Sigmoid colon (tissue), 7 donors: ENCODE measurements around the gene CSNK1G2. TPM values are rescaled to one million over a fixed set of nuclear protein-coding genes. Genes with fewer than 3 reads are reported as not detected.

ENCODE experiments used
- DNase-seq: peaks from one replicate; pipeline ENCODE4 v3.0.0-alpha.2; 2019
- H3K27ac ChIP-seq, 4 donors: fragments of 200-600 bp; sonication (generic); one replicate each; pipeline ENCODE4 v1.5.1; 2016 to 2019; ENCODE audit warnings: mild to moderate bottlenecking in 1 of 4
- H3K27me3 ChIP-seq, 3 donors: fragments of 200-600 bp; sonication (generic); one replicate each; pipeline ENCODE4 v1.5.1; 2019; ENCODE audit warnings: mild to moderate bottlenecking in 1 of 3
- H3K36me3 ChIP-seq, 4 donors: fragments of 200-600 bp; sonication (generic); one replicate each; pipeline ENCODE4 v1.5.1; 2016 to 2019
- H3K4me1 ChIP-seq, 4 donors: fragments of 200-600 bp; sonication (generic); one replicate each; pipeline ENCODE4 v1.5.1; 2017 to 2019
- H3K4me3 ChIP-seq, 4 donors: fragments of 200-600 bp; sonication (generic); one replicate each; pipeline ENCODE4 v1.5.1; 2017 to 2019; ENCODE audit warnings: mild to moderate bottlenecking in 2 of 4, moderate library complexity in 1 of 4
- H3K9me3 ChIP-seq, 4 donors: fragments of 200-600 bp in 3 of 4; sonication (generic) in 3 of 4; one replicate each; pipeline versions ENCODE4 v1.5.1 to v1.6.1; 2013 to 2019
- CTCF ChIP-seq, 4 experiments: fragments of 450-650 bp in 3 of 4; fragments of 200-600 bp in 1 of 4; IDR thresholded peaks; one replicate each; pipeline ENCODE4 v1.5.1; 2016 to 2019; ENCODE audit warnings: antibody characterized with exemption in 4 of 4, mild to moderate bottlenecking in 3 of 4, moderate library complexity in 2 of 4
- EP300 ChIP-seq, 4 donors: sonication (generic); formaldehyde crosslinking; IDR thresholded peaks; one replicate each; pipeline ENCODE4 v1.6.1; 2017; ENCODE audit warnings: antibody characterized with exemption in 4 of 4
- POLR2A ChIP-seq, 2 donors: fragments of 450-650 bp; IDR thresholded peaks; one replicate each; pipeline ENCODE4 v1.6.1; 2016; ENCODE audit warnings: antibody characterized with exemption in 2 of 2, mild to moderate bottlenecking in 2 of 2, moderate library complexity in 2 of 2
- POLR2AphosphoS5 ChIP-seq, 4 donors: sonication (generic); formaldehyde crosslinking; IDR thresholded peaks; one replicate each; pipeline ENCODE4 v1.6.1; 2017; ENCODE audit warnings: antibody characterized with exemption in 4 of 4
- WGBS, 2 donors: extraction: QIAGEN DNeasy Blood & Tissue Kit; methylation state at CpG; one replicate each; pipeline ENCODE4 v1.1.7; 2013; 5-methylcytosine and 5-hydroxymethylcytosine counted together
- intact Hi-C: fragments of 100-400 bp; cut with DNase I; formaldehyde crosslinking; loops from one replicate; pipeline ENCODE4 v1.15.1; 2023
- polyA plus RNA-seq, 3 donors: library from polyadenylated mRNA; stranded (reverse); fragments of 200-250 nt; gene quantifications; one replicate each; pipeline ENCODE4 v1.2.3, GENCODE V29; 2013
- total RNA-seq, 4 donors: library from RNA; depleted of rRNA; stranded (reverse); fragments of >200 nt; gene quantifications; one replicate each; pipeline ENCODE4 v1.1.0, GENCODE V29; 2016
- donor health status: healthy with polysubstance abuse.
- donor health status: Bipolar disorder and iron deficiency.
- donor health status: healthy.

Gene CSNK1G2
- total and polyA plus RNA-seq, 7 donors: 24.6 to 91.1 (median 35.9) TPM

- Histone ChIP-seq H3K4me3 (no peak overlapping the region), H3K36me3 (peaks cover 0 to 13% (median 4%) of the 10 kb centered on the region in 4 donors), H3K4me1 (peaks cover 0 to 19% (median 11%) of the 10 kb centered on the region in 4 donors), H3K27me3 (no peaks in the 10 kb centered on the region), H3K9me3 (no peaks in the 10 kb centered on the region), H3K27ac (no peak overlapping the region)
- no peak for TF ChIP-seq POLR2AphosphoS5 (IDR thresholded peaks at IDR 0.05)
- no peak for TF ChIP-seq CTCF (IDR thresholded peaks at IDR 0.05)
- TF ChIP-seq POLR2A (IDR thresholded peaks at IDR 0.05): no peak
- TF ChIP-seq EP300 (IDR thresholded peaks at IDR 0.05): no peak
- WGBS, 2 donors: 95% methylated on average over 15 of the region's 15 CpGs
- DNase-seq: no peak
- intact Hi-C loops: no loop called here
Measured at GRCh38 chr19:1954532-1954933, 13.6 kb downstream of the CSNK1G2 start.

- intact Hi-C loops: no loop called here
- no peak overlapping the region for H3K27ac ChIP-seq
- WGBS, 2 donors: 71 to 82% methylated on average over 51 of the region's 51 CpGs
- H3K9me3 ChIP-seq: no peaks in the 10 kb centered on the region
- peaks cover 0 to 13% (median 1%) of the 10 kb centered on the region in 4 donors for H3K36me3 ChIP-seq
- H3K4me3 ChIP-seq: no peak overlapping the region
- peaks cover 0 to 19% (median 11%) of the 10 kb centered on the region in 4 donors for H3K4me1 ChIP-seq
- DNase-seq: no peak
- no peak for TF ChIP-seq EP300 (IDR thresholded peaks at IDR 0.05)
- H3K27me3 ChIP-seq: no peaks in the 10 kb centered on the region
Measured at GRCh38 chr19:1955171-1956121, 14.5 kb downstream of the CSNK1G2 start.

GRCh38 chr19:1956122-1956494 lies 15.1 kb downstream of the CSNK1G2 start:
- intact Hi-C loops: no loop called here
- no peak for DNase-seq
- Histone ChIP-seq H3K27me3 (no peaks in the 10 kb centered on the region), H3K9me3 (no peaks in the 10 kb centered on the region), H3K36me3 (peaks cover 0 to 13% (median 0%) of the 10 kb centered on the region in 4 donors), H3K4me3 (no peak overlapping the region), H3K27ac (peak overlapping the region in 1 of 4 donors; percentile 77), H3K4me1 (peaks cover 0 to 19% (median 11%) of the 10 kb centered on the region in 4 donors)
- TF ChIP-seq EP300 (IDR thresholded peaks at IDR 0.05): no peak
- no peak for TF ChIP-seq POLR2AphosphoS5 (IDR thresholded peaks at IDR 0.05)
- TF ChIP-seq POLR2A (IDR thresholded peaks at IDR 0.05): no peak
- no peak for TF ChIP-seq CTCF (IDR thresholded peaks at IDR 0.05)
- WGBS, 2 donors: 93 to 94% methylated on average over 12 of the region's 12 CpGs

GRCh38 chr19:1956868-1957492 lies 16.0 kb downstream of the CSNK1G2 start:
- Histone ChIP-seq H3K4me1 (peaks cover 0 to 19% (median 11%) of the 10 kb centered on the region in 4 donors), H3K27me3 (no peaks in the 10 kb centered on the region), H3K27ac (peak overlapping the region in 3 of 4 donors; percentile 67 to 77 (median 75)), H3K9me3 (no peaks in the 10 kb centered on the region), H3K4me3 (peak overlapping the region in 1 of 4 donors; percentile 29), H3K36me3 (peaks cover 0 to 13% (median 0%) of the 10 kb centered on the region in 4 donors)
- peak; percentile 94 for DNase-seq
- TF ChIP-seq CTCF (IDR thresholded peaks at IDR 0.05) (no peak), EP300 (IDR thresholded peaks at IDR 0.05) (peak in 1 of 4 donors; percentile 14), POLR2AphosphoS5 (IDR thresholded peaks at IDR 0.05) (peak in 1 of 4 donors; percentile 52), POLR2A (IDR thresholded peaks at IDR 0.05) (no peak)
- 89 to 90% methylated on average over 28 of the region's 28 CpGs for WGBS, 2 donors
- intact Hi-C loops: no loop called here
